Left kidney (tissue), 2 donors: ENCODE results near the gene SUPT3H. TPM values are rescaled to one million over a fixed set of nuclear protein-coding genes. Genes with fewer than 3 reads are reported as not detected.
"Not testable (repeated sequence)": the region's sequence is repeated elsewhere in the genome, so short reads cannot be mapped to it uniquely, and the experiment has no call there.

Experiments used
- DNase-seq: peaks from one replicate; pipeline ENCODE4 v3.0.0-alpha.2; 2013
- polyA plus RNA-seq: library from polyadenylated mRNA; unstranded; fragments of 120-200 nt; gene quantifications from one replicate; pipeline ENCODE4 v1.2.1, GENCODE V29; 2013; ENCODE audit not compliant: insufficient read length

SUPT3H gene
- polyA plus RNA-seq, 1 donor, result 23.4 TPM

DNA sequence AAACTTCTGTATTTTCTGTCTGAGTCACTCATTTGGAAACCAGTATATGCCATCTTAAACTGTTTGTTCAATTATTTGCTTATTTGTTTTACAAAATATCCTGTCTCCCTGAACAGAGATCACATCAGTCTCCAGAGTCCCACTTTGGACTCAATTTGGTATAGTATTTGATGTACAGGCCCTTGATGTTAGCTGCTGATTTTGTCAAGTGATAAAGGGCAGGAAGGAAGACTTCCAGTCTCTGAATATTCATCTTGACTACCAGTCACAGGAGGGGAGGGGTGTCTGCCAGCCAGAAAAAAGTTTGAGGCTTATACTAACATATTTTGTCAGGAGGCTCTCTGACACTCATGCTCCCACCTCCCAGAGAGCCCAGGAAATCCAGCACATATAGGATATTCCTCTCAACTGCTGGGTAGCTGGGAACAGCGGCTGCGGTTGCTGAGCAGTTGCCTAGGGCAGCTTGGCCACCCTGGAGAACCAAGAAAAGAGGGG, 426.4 kb downstream of the SUPT3H start:
- no peak for DNase-seq

DNA sequence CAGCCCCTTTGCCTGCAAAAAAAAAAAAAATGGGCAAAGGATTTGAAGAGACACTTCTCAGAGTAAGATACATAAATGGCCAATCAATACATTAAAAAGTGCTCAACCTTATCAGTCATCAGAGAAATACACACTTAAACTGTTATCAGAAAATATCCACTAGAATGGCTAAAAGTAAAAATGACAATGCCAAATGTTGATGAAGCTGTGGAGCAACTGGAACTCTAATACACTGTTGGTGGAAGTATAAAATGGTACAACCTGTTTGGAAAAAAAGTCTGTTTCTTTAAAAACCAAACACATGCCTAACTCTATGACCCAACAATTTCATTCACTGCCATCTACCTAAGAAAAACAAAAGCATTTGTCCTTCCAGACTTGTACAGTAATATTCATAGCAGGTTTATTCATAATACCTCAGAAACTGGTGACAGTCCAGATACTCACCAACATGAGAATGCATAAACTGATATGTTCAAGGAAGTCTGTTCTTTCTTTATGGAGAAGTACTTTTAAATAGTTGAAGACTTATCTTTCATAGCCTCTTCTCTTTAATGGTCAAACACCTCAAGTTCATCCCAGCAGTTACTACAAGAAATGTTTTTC, 428.0 kb downstream of the SUPT3H start:
- no peak for DNase-seq

DNA sequence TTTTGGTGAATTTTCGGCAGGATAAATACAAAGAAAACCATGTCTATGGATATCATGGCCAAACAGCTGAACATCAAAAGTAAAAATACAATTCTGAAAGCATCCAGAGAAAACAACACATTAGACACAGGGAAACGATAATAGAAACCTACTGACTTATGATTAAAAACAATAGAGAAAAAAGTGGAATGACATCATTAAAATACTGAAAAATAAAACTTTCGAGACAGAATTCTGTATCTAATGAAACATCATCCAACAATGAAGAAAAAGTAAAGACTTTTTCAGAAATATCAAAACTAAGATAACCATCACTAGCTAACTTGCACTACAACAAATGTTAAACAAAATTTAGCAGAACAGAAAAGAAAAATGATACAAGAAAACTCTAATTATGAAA, 434.2 kb downstream of the SUPT3H start:
- DNase-seq, result no peak

DNA sequence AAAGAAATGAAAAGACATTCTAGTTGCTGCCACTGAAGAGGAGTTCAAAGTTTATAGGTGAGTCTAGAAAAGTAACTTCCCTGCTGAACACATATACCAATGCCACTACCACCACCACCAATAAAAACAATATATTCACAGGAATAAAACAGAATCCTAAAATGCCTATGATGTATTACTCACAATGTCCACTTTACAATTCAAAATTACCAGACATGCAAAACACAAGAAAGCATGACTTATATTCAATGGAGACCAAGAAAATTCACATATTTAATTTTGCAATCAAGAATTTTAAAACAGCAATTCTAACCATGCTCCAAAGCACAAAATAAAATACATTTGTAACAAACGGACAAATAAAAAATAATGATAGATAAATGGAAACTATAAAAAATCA, 434.9 kb downstream of the SUPT3H start:
- DNase-seq, result no peak

DNA sequence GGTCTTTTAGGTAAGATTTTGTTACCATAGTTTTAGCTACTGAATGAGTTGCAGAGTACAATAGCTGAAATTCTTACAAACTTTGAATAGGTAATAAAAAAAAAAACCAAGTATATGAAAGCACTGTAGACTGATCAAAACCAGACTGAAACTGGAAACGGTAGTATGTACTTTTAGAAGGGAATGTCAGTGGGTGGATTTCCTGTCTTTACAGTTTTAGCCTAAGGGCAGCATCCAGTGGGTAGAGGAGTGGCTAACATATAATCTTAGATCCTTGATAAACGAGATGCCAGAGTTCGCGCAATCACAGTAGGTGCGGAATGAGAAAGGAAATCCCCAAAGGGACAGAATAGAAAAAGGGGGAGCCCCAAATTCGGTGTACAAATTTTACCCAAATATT, 435.5 kb downstream of the SUPT3H start:
- DNase-seq, result no peak

DNA sequence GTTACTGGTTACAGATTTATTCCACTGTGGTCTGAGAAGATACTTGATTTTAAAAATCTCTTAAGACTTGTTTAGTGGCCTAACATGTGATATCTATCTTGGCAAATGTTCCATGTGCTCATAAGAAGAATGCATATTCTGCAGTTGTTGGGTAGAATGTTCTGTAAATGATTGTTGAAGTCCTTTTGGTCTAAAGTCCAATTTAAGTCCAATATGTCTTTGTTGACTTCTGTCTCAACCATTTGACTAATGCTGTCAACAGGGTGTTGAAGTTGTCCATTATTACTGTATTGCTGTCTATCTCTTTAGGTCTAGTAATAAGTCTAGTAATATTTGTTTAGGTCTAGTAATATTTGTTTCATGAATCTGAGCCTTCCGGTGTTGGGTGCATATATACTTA, 437.4 kb downstream of the SUPT3H start:
- DNase-seq, result no peak

DNA sequence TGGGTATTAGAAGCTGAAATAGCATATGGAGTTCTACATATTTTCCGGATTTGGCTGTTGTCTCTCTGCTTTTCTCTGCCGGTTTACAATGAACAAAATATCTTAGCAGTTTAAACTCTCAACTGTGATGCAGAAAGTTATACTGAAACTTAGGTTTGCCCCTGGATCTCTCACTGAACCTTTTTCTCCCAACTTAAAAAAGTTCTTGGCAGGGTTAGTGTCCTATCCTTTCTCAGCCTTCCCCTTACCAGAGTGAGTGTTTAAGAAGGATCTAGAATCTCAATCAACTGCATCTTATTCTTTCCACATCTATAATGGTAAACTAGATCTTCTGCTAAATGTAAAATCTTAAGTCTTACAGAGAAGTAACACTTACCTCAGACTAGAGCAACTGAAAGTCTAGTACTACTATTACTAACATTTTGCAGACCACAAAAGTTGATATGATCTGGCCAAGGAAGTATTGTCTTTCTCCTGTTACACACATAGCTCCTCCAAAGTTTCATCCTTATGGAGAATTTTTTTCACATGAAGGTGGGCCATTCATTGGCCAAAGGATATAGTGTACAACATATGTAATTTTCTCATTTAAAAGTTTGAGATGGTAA, 441.9 kb downstream of the SUPT3H start:
- no peak for DNase-seq

DNA sequence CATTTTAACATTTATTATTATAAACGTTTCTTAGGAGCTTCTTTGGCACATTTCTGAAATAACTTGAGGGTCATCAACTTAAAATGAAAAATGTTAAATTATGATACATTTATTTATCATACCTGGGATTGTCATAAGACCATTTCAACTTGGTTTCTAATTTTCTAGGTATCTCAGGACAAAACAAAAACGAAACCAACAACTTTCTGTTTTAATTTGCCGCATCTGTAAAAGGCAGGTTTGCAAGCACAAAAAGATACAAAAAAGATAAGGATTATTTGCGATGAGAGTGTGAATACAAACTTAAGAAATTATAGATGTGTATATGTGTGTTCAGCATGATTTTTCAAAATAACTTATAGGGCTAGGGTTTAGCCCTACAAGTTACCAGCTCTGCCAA, 444.6 kb downstream of the SUPT3H start:
- DNase-seq, result no peak

DNA sequence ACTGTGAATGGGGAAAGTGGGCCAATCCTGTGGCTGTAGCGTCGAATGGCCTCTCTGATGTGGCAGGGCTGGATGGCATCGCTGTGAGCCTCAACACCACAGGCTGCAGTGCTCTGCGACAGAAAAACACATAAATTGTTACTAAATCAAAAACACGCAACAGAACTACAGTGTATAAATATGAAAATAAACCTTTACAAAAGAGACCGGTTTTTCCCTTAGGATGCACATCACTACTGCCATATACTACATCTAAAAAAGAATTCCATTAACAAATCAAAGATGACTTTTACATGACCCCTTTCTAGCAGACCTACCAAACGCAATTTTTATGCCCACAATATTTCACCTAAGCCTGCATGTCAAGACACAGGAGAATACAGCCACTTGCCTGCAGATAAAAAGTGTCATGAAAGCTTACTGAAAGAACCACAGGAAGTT, 445.1 kb downstream of the SUPT3H start:
- DNase-seq, result no peak

DNA sequence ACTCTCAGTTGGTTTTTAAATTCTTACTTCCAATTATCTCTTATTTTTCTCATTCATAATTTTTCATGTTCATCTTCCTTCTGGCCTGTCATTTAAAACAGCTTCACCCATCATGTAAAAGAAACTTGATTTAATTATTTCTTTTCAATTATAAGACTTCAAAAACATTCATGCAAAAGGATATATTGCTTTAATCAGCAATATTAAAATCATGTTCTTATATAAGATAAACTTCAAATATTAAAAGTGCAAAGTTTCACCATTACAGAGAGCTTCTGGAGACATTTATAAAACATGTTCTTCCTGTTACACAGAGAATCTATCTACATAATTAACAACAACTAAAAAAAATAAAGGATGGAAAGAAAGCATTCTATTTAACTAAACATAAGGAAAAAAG, 446.3 kb downstream of the SUPT3H start:
- DNase-seq, result no peak

DNA sequence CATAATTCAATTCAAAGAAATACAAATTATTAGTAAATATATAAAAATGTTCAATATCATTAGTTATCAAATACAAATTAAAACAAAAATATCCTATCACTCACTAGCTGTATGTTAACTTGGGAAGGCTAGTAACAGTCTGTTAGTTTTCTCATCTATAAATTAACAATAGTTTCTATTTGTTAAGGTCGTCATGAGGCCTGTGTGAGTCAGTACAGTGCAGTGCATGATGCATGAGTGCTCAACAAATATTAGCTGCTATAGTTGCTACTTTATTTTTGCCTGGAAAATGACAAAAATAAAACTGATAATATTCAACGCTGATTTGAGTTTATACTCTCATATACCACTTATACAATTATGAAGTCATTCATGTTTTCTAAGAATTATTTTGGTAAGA, 451.2 kb downstream of the SUPT3H start:
- no peak for DNase-seq

DNA sequence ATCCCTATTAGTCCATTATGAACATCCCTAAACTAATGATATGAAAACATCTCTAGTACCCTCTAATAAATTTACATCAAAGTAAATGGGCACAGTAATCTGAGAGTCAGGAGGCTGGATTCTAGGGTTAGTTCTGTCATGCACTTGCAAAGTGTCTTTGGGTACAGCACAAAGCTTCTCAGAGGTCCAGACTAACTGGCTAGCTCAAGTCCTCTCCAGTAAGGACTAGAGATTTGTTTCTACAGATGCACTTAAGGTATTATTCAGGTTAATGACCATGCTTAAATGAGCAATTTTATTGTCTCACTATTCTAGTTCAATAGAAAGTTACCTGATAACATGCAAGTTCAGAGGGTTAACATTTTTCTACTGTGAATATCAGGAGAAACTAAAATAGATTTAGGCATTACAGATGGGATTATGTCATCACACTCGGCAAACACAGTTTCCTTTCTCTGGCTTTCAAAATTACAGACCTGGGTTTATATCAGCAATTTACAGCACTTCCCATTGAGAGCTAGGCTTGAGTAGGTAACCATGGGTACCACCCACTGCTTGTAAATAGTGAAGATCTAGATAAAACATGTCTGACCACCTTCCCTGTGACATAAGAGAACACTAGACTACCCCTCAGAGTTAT, 452.5 kb downstream of the SUPT3H start:
- DNase-seq, result no peak

DNA sequence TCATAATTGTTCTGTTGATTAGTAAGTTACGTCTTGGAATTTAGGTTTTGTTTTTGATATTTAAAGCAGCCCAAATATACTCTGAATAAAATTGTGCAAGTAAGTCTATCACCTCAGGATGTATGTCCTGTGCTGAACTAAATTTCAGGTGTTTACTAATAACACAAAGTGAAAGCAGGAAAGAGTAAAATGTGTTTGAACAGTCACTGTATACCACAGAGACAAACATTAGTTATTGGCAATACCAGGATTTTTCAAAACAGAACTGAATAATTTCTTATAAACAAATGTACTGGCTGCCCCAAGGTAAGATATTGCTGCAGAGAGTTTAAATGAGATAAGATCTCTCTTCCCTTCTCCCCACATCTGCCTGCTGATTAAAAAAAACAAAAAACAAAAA, 454.3 kb downstream of the SUPT3H start:
- no peak for DNase-seq

DNA sequence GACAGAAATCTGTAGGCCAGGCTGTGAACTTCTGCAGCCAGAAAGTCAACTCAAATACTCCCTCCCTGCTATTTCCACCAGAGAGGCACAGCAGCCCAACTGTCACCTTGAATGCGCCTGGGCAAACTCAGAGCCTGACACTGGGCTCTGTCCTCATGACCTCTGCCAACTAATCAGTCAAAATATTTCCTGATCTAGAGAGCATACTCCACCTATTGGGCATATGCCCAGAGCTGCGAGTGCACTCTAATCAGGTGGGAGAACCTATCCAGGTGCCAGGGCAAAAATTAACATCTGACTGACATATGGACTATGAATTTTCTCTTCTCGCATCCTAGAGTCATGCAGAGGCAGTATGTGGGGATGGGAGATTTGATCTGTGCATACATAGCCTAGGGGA, 455.9 kb downstream of the SUPT3H start:
- DNase-seq, result no peak

DNA sequence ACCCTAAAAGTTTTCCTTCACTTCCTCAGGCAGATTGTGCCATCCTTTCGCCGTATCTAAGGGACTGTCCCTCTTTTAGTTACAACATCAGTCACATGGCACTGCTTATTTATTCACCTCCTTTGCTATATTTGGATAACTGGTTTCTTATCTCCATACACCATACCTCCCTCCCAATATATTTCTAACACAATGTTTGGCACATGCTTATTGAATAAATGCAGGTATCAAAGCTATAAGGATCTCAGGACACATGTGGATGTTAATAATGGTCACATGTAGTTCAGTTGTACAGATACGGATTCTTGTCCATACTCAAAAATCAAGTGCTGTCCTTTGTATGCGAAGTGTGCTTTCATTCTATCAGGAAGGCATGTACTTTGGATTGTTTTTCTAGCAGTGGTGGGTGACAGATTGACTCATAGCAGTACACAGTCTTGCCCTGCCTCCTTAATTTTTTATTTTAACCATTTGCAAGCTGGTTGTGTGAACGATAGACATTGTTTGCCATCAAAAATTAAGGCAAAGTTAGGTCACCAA, 456.7 kb downstream of the SUPT3H start:
- no peak for DNase-seq

DNA sequence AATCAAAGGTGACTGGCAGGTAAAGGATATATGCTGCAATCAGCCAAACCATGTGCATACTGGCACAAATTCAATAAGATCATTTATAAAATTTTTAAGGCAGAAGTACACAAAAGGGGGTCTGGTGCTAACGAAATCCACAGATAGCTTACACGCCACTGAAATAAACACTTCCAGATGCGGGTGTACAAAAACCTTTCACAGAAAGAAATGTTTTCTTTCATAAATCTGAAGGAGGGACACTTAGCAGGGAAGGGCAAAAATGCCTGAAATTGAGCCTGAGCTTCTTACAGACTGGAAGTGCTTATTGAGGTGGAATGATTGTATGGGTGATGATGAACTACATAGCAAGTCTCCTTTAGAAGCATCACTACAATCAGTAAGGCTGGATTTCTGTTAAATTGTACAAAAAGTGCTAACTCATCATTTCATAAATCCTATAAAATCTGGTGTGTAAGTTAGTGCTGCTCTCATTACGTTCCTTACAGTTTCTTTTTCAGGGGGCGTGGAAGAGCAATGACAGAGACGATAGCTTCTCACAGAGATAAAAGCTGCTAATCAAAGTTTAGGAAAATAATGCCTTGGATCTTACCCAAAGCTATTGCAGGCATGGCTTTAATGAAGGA, 458.9 kb downstream of the SUPT3H start:
- no peak for DNase-seq

DNA sequence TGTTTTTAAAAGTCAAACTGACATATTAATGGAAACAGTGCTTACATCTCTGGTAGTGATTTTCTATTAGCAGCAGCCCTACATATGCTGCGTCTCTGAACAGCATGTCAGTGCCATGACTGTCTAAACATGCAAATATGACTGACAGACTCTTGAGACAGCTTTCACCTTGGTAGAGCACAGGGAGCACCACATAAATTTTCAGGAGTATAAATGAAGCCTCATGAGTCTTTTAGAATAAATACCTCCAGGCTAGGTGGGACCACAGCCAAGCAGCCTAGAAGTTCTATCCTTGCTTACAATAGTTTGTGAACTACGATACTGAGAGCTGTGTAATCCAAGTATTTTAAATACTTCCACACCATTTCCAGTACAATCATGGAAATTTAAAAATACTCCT, 460.3 kb downstream of the SUPT3H start:
- no peak for DNase-seq

DNA sequence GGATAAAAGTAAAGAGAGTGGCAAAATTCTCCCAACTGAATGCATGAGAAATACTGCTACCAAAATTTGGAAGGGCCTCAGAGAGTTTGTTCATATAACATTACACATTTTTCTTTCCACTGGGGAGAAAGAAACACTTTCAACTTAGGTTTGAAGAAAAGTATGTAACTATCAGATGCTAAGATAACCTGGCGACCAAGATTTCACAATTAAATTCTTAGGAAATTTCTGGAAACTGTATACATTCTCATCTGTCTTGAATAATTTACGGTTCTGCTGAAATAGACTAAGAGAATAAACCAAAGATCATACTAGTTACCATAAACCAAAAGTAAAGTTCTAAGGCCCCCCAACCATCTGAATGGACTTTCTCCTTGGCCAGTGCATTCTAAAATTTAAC, 462.6 kb downstream of the SUPT3H start:
- DNase-seq, result no peak

DNA sequence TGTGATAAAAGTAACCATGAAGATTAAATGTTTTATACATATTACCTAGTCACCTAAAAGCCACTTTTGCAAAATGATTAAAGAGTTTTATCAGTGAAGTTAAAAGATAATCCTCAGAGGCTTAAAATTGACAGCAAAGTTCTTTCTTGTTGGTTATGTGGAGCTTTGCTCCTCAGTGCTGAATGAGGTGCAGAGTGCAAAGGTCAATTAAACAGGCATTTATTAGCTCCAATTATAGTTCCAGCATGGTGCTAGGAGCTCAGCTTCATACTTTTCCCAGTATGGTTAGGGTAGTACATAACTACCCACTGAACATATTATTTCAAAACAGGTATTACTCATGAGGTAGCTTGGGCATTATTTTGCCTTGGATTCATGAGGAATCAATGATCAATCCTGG, 463.6 kb downstream of the SUPT3H start:
- no peak for DNase-seq

DNA sequence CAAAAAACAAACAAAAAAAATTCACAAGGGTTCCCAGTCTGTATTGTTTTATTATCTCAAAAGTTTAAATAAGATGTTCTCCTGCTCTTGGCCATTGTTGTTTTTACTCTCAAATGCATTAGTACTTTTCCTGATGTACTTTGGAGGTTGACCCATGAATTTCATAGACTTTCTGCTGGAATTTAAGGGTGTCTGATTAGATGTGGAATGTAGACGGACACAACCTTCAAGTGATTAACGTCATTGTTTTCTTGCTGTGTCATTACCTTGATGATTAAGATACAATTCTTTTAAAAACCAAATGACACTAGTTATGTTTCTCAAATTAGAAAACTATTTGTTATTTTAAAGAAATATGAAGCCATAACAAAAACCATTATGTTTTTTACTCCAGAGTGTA, 471.0 kb downstream of the SUPT3H start:
- DNase-seq, result no peak

DNA sequence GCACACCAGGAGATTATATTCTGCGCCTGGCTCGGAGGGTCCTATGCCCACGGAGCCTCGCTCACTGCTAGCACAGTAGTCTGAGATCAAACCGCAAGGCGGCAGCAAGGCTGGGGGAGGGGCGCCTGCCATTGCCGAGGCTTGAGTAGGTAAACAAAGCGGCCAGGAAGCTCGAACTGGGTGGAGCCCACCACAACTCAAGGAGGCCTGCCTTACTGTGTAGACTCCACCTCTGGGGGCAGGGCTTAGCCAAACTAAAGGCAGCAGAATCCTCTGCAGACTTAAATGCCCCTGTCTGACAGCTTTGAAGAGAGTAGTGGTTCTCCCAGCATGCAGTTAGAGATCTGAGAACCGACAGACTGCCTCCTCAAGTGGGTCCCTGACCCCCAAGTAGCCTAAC, 477.4 kb downstream of the SUPT3H start:
- not testable (repeated sequence) for DNase-seq

DNA sequence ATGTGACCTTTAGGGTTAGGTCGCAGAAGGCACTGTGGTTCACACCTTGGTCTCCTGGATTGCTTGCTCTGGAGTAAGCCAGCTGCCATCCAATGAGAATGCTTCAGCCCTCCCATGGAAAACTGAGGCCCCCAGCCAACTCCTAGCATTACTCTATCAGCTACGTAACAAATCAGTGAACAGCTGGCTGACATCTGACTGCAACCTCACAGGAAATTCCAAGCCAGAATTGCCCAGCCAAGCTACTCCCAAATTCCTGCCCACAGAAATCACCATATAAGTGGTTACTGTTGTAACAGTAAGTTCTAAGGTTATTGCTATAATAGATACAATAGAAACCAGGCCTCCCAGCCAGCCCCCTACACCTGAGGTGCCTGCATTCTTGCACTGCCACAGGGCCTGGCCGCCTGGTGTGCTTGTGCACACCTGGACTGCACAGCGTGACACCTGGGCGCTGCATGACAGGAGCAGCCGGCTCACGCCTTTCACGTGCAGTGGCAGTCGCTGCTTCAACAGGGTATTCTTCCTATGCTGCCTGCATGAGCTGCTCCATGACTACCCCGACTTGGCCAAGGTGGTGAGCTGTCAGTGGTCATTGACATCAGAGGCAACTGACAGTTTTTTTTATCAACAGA, 479.3 kb downstream of the SUPT3H start:
- no peak for DNase-seq

DNA sequence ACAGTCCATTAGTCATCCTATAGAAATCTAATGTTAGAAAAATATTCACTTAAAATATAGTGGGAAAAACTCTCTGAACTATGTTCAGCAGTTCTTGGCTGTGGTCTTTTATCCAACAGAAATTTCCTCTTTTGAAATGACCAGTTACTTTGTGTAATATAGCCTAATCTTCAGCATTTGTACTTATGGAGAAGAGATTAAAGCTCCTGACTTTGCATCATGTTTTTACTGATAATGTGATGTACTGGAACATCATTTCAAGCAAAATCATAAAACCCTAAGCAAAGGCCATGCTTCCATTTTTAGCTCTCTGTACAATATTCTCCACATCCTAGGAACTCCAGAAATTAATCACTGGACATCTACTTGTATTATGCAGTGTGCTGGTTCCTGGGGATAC, 480.4 kb downstream of the SUPT3H start:
- no peak for DNase-seq
